GM23338 (cell line): ENCODE results near the gene MTHFD1L. TPM values are rescaled to one million over a fixed set of nuclear protein-coding genes. Genes with fewer than 3 reads are reported as not detected.

Source experiments
- ATAC-seq: fragments of 200-7000 bp; cut with Tn5 transposase; 3 replicates; pipeline ENCODE4 v1.9.1; 2020
- DNase-seq: peaks from one replicate; pipeline ENCODE4 v3.0.0-alpha.2; 2015; ENCODE audit warnings: low spot score
- H2AFZ ChIP-seq: fragments of 200-600 bp; sonication (generic); 2 replicates; pipeline ENCODE4 v1.8.0; 2016; ENCODE audit warnings: antibody characterized with exemption, mild to moderate bottlenecking, moderate library complexity
- H3F3A ChIP-seq: fragments of 200-600 bp; sonication (generic); replicated peaks from 2 replicates; pipeline ENCODE4 v1.8.0; 2017; ENCODE audit warnings: antibody characterized with exemption, mixed run types, low read depth
- H3K27ac ChIP-seq: fragments of 200-600 bp; sonication (generic); 2 replicates; pipeline ENCODE4 v1.6.1; 2016; ENCODE audit warnings: low read depth
- H3K27me3 ChIP-seq: fragments of 200-600 bp; sonication (generic); 2 replicates; pipeline ENCODE4 v1.8.0; 2016; ENCODE audit warnings: mild to moderate bottlenecking, mixed run types, moderate library complexity; ENCODE audit not compliant: insufficient read depth
- H3K36me3 ChIP-seq: fragments of 200-600 bp; sonication (generic); 2 replicates; pipeline ENCODE4 v1.8.0; 2016; ENCODE audit warnings: mild to moderate bottlenecking; ENCODE audit not compliant: insufficient read depth
- H3K4me1 ChIP-seq: fragments of 200-600 bp; sonication (generic); 2 replicates; pipeline ENCODE4 v1.8.0; 2016; ENCODE audit warnings: mild to moderate bottlenecking, moderate library complexity; ENCODE audit not compliant: insufficient read depth
- H3K4me2 ChIP-seq: fragments of 200-600 bp; sonication (generic); 2 replicates; pipeline ENCODE4 v1.7.1; 2017; ENCODE audit warnings: mixed run types
- H3K4me3 ChIP-seq: fragments of 200-600 bp; sonication (generic); 2 replicates; pipeline ENCODE4 v1.6.1; 2016; ENCODE audit warnings: mixed run types
- H3K79me2 ChIP-seq: fragments of 200-600 bp; sonication (generic); replicated peaks from 2 replicates; pipeline ENCODE4 v1.8.0; 2017; ENCODE audit warnings: mild to moderate bottlenecking; ENCODE audit not compliant: insufficient read depth
- H3K9me2 ChIP-seq: fragments of 200-600 bp; sonication (generic); 2 replicates; pipeline ENCODE4 v1.8.0; 2017; ENCODE audit not compliant: insufficient read depth
- H4K20me1 ChIP-seq: fragments of 200-600 bp; sonication (generic); replicated peaks from 2 replicates; pipeline ENCODE4 v1.8.0; 2017; ENCODE audit warnings: mild to moderate bottlenecking; ENCODE audit not compliant: insufficient read depth
- H3K27ac Mint-ChIP-seq: 2 replicates; pipeline ENCODE4 v1.8.0; 2020; ENCODE audit warnings: inconsistent platforms, mild to moderate bottlenecking, moderate library complexity, mixed read lengths
- H3K27me3 Mint-ChIP-seq: 3 replicates; pipeline ENCODE4 v1.8.0; 2022; ENCODE audit warnings: low read depth, mild to moderate bottlenecking, moderate library complexity, mixed read lengths, inconsistent platforms; ENCODE audit not compliant: insufficient read depth, poor library complexity
- H3K36me3 Mint-ChIP-seq: 3 replicates; pipeline ENCODE4 v1.8.0; 2021; ENCODE audit warnings: low read depth, mild to moderate bottlenecking, inconsistent platforms, moderate library complexity, mixed read lengths
- H3K4me1 Mint-ChIP-seq: 3 replicates; pipeline ENCODE4 v1.8.0; 2020; ENCODE audit warnings: mild to moderate bottlenecking, inconsistent platforms, mixed read lengths
- H3K4me3 Mint-ChIP-seq: 3 replicates; pipeline ENCODE4 v1.8.0; 2021; ENCODE audit warnings: moderate library complexity, mild to moderate bottlenecking, inconsistent platforms, mixed read lengths
- H3K9me3 Mint-ChIP-seq: 3 replicates; pipeline ENCODE4 v1.8.0; 2020; ENCODE audit warnings: moderate library complexity, mild to moderate bottlenecking, inconsistent platforms, mixed read lengths
- EZH2 ChIP-seq: fragments of 200-600 bp; sonication (generic); IDR thresholded peaks from one replicate; pipeline ENCODE4 v1.8.0; 2017; ENCODE audit warnings: antibody characterized with exemption, mild to moderate bottlenecking, low read depth; ENCODE audit not compliant: unreplicated experiment
- EZH2phosphoT487 ChIP-seq: fragments of 200-600 bp; sonication (generic); IDR thresholded peaks from one replicate; pipeline ENCODE4 v1.8.1; 2018; ENCODE audit warnings: antibody characterized with exemption; ENCODE audit not compliant: unreplicated experiment
- JUNB ChIP-seq: IDR thresholded peaks from one replicate; pipeline ENCODE4 v1.6.1; 2016; ENCODE audit warnings: antibody characterized with exemption; ENCODE audit not compliant: unreplicated experiment
- NANOG ChIP-seq: IDR thresholded peaks from 2 replicates; pipeline ENCODE4 v1.6.1; 2016; ENCODE audit warnings: antibody characterized with exemption, borderline replicate concordance
- REST ChIP-seq: IDR thresholded peaks from one replicate; pipeline ENCODE4 v1.6.1; 2018; ENCODE audit warnings: antibody characterized with exemption; ENCODE audit not compliant: unreplicated experiment
- STAT1 ChIP-seq: IDR thresholded peaks from one replicate; pipeline ENCODE4 v1.6.1; 2016; ENCODE audit warnings: antibody characterized with exemption; ENCODE audit not compliant: unreplicated experiment
- ZNF462 ChIP-seq: fragments of 250-450 bp; sonication (Bioruptor Pico); IDR thresholded peaks from 2 replicates; pipeline ENCODE4 v1.5.0; 2020; ENCODE audit warnings: mild to moderate bottlenecking, moderate library complexity
- polyA plus RNA-seq: library from polyadenylated mRNA; unstranded; fragments of >200 nt; fragmentation: Nextera tagmentation; extraction: Ambion mirVana; gene quantifications from 2 replicates; pipeline ENCODE4 v1.2.1, GENCODE V29; 2016
- total RNA-seq: library from RNA; depleted of rRNA; stranded (reverse); fragments of >200 nt; shearing (Covaris generic); gene quantifications from 2 replicates; pipeline ENCODE4 v1.2.3, GENCODE V29; 2014
- TF ChIP-seq, protein P1 (sequence below): IDR thresholded peaks from 2 replicates; pipeline ENCODE4 v1.6.1; 2016; ENCODE audit warnings: antibody characterized with exemption

MTHFD1L gene
- total and polyA plus RNA-seq, 2 experiments from 2014 or later = 53.2 to 66.8 TPM

GRCh38 chr6:151018046-151018445, 152.5 kb downstream of the MTHFD1L start:
- H3K27ac Mint-ChIP-seq = no peak overlapping the region
- Histone ChIP-seq H3K4me1 (no peaks in the 10 kb centered on the region), H3K4me2 (no peak overlapping the region)

GRCh38 chr6:151018911-151019782, 153.6 kb downstream of the MTHFD1L start:
- Histone ChIP-seq H3K4me3 (no peak overlapping the region), H3K9me2 (no peaks in the 10 kb centered on the region), H3K4me2 (no peak overlapping the region), H3K27ac (no peak overlapping the region), H3K4me1 (no peaks in the 10 kb centered on the region), H3K27me3 (no peaks in the 10 kb centered on the region), H2AFZ (no peak overlapping the region), H4K20me1 (peaks cover 5% of the 10 kb centered on the region), H3K79me2 (no peaks in the 10 kb centered on the region), H3F3A (no peaks in the 10 kb centered on the region), H3K36me3 (peaks cover 24% of the 10 kb centered on the region; the same call in 1 of the 2 replicates)
- Mint-ChIP-seq H3K9me3 (no peaks in the 10 kb centered on the region), H3K27ac (no peak overlapping the region), H3K4me3 (no peak overlapping the region), H3K4me1 (peaks cover 10% of the 10 kb centered on the region), H3K36me3 (peaks cover 49% of the 10 kb centered on the region), H3K27me3 (peaks cover 4% of the 10 kb centered on the region)
- TF ChIP-seq ZNF462 (no peak), EZH2 (no peak), REST (no peak), JUNB (no peak), EZH2phosphoT487 (no peak)
- DNase-seq (no peak), ATAC-seq (no peak)

More at GRCh38 chr6:151018046-151018445, 152.5 kb downstream of the MTHFD1L start:
- Mint-ChIP-seq H3K27me3 (peaks cover 4% of the 10 kb centered on the region), H3K4me3 (no peak overlapping the region), H3K4me1 (peaks cover 10% of the 10 kb centered on the region), H3K9me3 (no peaks in the 10 kb centered on the region), H3K36me3 (peaks cover 46% of the 10 kb centered on the region)
- DNase-seq (no peak), ATAC-seq (no peak)
- H3K9me2 ChIP-seq = no peaks in the 10 kb centered on the region
- peaks cover 5% of the 10 kb centered on the region for H4K20me1 ChIP-seq
- H3K4me3 ChIP-seq = no peak overlapping the region
- no peak overlapping the region for H3K27ac ChIP-seq
- TF ChIP-seq NANOG (no peak), EZH2phosphoT487 (no peak), STAT1 (no peak), JUNB (no peak), EZH2 (no peak)
- TF ChIP-seq, protein P1, sequence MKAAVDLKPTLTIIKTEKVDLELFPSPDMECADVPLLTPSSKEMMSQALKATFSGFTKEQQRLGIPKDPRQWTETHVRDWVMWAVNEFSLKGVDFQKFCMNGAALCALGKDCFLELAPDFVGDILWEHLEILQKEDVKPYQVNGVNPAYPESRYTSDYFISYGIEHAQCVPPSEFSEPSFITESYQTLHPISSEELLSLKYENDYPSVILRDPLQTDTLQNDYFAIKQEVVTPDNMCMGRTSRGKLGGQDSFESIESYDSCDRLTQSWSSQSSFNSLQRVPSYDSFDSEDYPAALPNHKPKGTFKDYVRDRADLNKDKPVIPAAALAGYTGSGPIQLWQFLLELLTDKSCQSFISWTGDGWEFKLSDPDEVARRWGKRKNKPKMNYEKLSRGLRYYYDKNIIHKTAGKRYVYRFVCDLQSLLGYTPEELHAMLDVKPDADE = no peak
- no peaks in the 10 kb centered on the region for H3K79me2 ChIP-seq
- peaks cover 8% of the 10 kb centered on the region; the same call in 1 of the 2 replicates for H3F3A ChIP-seq
- H3K36me3 ChIP-seq = peaks cover 24% of the 10 kb centered on the region; the same call in 1 of the 2 replicates
- H3K27me3 ChIP-seq = no peaks in the 10 kb centered on the region
- H2AFZ ChIP-seq = no peak overlapping the region
